NCI-H82 treated with DMSO at 0.1 percent for 48 hours (cell line): ENCODE data around the gene ALDOC.
"Not testable (repeated sequence)": the region's sequence is repeated elsewhere in the genome, so short reads cannot be mapped to it uniquely, and the experiment has no call there.

Experiments used
- DNase-seq: peaks from one replicate; lab custom pipeline; 2025; ENCODE audit not compliant: unreplicated experiment; lab: John Stamatoyannopoulos, UW

ALDOC gene

GRCh38 chr17:28584434-28584833 is 7.7 kb upstream of the ALDOC start:
- no peak for DNase-seq

DNA sequence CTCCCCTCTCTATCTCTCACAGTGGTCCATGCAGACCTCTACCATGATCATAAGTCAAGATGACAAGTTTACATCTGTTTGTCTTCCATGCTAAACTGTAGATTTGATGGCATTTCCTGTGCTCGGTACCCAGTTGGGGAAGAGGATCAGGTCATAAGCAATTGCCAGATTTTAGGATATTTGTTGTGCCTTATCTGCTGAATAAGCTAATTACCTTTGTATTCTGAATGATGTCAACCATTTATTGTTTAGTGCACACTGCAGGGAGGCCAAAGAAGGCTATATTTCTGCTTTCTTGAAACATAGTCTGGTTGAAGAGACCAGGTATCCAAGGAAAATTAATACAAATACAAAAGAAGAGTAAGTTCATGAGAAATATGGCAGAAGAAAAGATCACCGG is 5.8 kb upstream of the ALDOC start:
- DNase-seq: no peak

- DNase-seq: no peak
Measured at GRCh38 chr17:28580959-28581358, 4.3 kb upstream of the ALDOC start.

- no peak for DNase-seq
Measured at GRCh38 chr17:28579526-28579925, 2.8 kb upstream of the ALDOC start.

DNA sequence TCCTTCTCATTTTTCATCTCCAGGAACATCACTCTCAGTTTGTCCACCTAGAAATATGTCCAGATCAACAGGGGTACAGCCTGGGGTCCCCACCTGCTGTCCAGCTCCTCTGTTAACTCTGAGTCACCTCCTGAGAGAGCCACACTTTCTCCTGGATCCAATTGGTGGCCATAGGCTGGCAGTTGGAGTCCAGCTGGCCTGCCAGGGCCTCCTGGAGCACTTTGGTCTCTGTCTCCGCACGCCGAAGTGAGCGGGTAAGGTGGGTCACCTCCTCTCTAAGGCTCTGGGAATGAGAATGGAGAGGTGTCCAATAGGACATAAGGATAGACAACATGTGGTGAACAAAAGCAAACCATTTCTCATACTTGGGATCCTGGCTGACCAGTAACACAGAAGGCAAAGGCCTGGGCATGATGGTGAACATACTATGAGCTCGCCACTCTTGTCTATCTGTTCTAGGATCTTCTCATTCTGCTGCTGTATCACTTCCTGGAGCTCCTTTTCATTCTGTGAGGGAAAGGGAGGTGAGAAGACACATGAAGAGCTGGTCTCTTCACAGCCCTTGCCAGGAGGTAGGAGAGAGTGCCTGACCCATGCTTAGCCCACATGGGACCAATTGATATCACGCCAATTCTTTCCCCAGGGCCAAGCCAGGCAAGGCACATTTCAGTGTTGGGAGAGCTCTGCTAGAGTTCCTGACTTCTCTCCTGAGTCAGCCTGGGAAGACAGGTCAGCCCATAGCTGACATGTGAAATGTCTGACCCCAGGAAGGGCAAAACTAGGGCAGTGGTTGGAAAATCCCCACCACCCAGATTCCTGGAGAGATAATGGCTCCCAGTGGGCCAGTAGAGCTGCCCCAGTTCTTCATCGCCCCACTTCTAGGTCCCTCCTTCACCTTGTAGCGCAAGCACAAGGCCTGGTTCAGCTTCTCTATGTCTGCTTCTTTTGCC is 1.8 kb upstream of the ALDOC start:
- DNase-seq: no peak

DNA sequence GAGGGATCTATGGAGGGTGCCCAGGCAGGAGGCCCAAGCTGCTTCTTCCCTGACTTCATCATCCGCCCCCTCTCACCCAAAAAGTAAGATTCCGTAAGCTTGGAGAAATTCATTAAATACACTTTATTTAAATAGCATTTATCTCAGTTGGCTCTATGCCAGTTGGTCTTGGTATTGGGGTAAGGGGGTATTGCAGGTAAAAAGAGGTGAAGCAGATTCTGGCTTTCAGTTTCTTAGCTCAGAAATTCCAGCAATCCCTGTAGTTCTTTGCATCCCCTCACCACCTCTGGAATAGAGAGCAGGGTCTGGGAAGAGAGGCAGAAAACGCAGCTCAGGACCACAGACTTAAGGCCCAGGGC is 750 bp upstream of the ALDOC start:
- no peak for DNase-seq

- not testable (repeated sequence) for DNase-seq
Measured at GRCh38 chr17:28576016-28576415, 679 bp downstream of the ALDOC start.

DNA sequence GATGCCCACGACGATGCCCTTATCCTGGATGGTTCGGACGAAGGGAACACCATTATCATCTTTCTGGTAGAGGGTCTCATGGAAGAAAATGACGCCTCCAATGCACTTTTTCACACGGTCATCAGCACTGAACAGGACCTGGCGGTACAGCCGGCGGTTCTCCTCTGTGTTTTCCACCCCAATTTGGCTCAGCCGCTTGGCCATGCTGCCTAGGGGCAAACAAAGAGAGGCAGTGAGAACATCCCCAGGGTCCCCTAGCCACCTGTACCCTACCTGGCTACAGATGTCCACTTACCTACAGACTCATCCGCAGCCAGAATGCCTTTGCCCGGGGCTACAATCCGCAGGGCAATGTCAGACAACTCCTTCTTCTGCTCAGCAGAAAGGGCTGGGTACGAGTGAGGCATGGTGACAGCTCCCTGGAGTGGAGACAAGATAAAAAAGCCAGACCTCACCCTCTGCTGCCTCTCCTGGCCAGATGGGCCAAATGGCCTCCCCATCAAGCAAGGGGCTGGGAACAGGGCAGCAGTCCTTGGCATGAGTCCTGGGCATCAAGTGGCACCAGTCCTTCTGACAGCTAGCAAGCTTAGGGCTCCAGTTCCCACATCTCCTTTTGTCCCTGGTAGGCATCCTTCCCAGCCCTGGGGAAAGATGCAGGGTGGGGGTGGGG is 1.4 kb downstream of the ALDOC start:
- DNase-seq: no peak

- no peak for DNase-seq
Measured at GRCh38 chr17:28574526-28574925, 2.2 kb downstream of the ALDOC start.

GRCh38 chr17:28573966-28574480 is 2.7 kb downstream of the ALDOC start:
- DNase-seq: no peak

GRCh38 chr17:28573521-28573920 is 3.2 kb downstream of the ALDOC start:
- no peak for DNase-seq

GRCh38 chr17:28573040-28573380 is 3.7 kb downstream of the ALDOC start:
- no peak for DNase-seq

- no peak for DNase-seq
Measured at GRCh38 chr17:28572259-28573039, 4.2 kb downstream of the ALDOC start.

- DNase-seq: peak; percentile 86
Measured at GRCh38 chr17:28571361-28572122, 5.2 kb downstream of the ALDOC start, which contains the start of gene PIGS. Gene PIGS, minus strand, starts transcription at chr17:28571524. Its CDS starts 28 bp downstream, at chr17:28571496.

DNA sequence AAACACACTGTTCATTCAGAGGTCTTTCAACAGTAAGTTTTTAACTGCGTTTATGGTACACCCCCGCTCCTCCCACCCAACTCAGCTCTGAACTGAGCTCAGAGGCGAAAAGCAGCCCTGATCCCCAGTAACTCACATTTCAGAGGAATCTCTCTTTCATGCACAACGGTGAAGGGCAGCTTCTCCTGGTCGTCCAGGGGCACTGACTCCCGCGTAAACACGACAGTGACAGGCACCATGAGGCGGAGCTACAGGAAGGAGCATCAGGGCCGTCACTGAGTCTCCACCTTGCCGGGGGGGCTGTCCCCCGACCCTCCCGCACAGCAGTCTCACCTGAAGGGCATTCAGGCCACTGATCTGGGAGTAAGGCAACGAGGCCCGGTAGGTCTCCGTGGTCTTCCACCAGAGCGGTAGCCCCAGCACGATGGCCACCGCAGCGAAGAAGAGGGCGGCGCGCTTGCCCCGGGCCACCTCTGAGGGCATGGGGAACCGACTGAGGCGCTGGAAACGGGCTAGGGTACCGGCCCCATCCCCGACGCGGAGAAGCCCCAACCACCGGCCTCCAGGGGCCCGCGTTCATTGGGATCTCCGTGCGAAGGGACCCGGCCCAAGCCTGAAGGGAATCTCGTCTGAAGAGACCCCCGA is 5.9 kb downstream of the ALDOC start:
- no peak for DNase-seq

- DNase-seq: no peak
Measured at GRCh38 chr17:28569446-28569845, 7.2 kb downstream of the ALDOC start.

GRCh38 chr17:28567604-28568003 is 9.1 kb downstream of the ALDOC start:
- no peak for DNase-seq

- DNase-seq: no peak
Measured at GRCh38 chr17:28563475-28563874, 13.2 kb downstream of the ALDOC start.

DNA sequence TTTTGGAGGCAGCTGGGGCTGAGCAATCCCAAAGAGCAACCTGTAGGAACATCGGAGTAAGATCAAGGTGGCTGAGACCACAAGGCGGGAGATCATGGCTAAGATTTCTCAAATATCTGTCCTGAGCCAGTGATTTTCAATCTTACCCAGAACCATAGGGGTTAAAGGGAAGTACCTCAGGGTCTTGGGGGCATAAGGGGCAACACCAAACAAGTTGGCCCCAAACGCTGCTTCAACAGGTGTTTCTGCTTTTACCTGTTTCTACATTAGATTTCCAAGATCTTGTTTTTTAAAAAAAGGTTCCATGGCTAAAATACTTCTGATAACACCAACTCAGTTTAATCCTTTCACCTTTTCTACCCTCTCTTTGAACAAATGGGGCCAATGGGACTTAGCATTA is 21.7 kb downstream of the ALDOC start:
- DNase-seq: no peak

- no peak for DNase-seq
Measured at GRCh38 chr17:28554565-28554964, 22.1 kb downstream of the ALDOC start.
